BLaER1 treated with 17β-estradiol and CSF1 and Interleukin-3, amounts not matched to agents 10 nM and 100 nM (cell line): ENCODE results near the gene ABHD12.

ENCODE experiments used
- H3K27ac ChIP-seq, 11 experiments: shearing (Covaris generic); formaldehyde crosslinking; 2 replicates each; pipeline ENCODE4 v1.8.1; 2022
- H3K27me3 ChIP-seq, 11 experiments: shearing (Covaris generic); formaldehyde crosslinking; 2 replicates each; pipeline ENCODE4 v1.8.1; 2022
- H3K36me3 ChIP-seq, 11 experiments: shearing (Covaris generic); formaldehyde crosslinking; 2 replicates each; pipeline ENCODE4 v1.8.1; 2022
- H3K4me1 ChIP-seq, 10 experiments: shearing (Covaris generic); formaldehyde crosslinking; 2 replicates each; pipeline ENCODE4 v1.8.1; 2022
- H3K4me2 ChIP-seq, 11 experiments: shearing (Covaris generic); formaldehyde crosslinking; 2 replicates each; pipeline ENCODE4 v1.8.1; 2022
- H3K4me3 ChIP-seq, 10 experiments: shearing (Covaris generic); formaldehyde crosslinking; 2 replicates each; pipeline ENCODE4 v1.8.1; 2022
- H3K9ac ChIP-seq, 11 experiments: shearing (Covaris generic); formaldehyde crosslinking; 2 replicates each; pipeline ENCODE4 v1.8.1; 2022
- H3K9me3 ChIP-seq, 11 experiments: shearing (Covaris generic); formaldehyde crosslinking; replicated peaks in 1 of 11; 2 replicates each; pipeline ENCODE4 v1.8.1; 2022
- H4K20me1 ChIP-seq, 11 experiments: shearing (Covaris generic); formaldehyde crosslinking; 2 replicates each; pipeline ENCODE4 v1.8.1; 2022
- Cebpa-rat ChIP-seq, 11 experiments: shearing (Covaris generic); IDR thresholded peaks; 2 replicates each; pipeline ENCODE4 v1.8.1; 2022

The ABHD12 gene

GRCh38 chr20:25258828-25259227 lies 131.8 kb downstream of the ABHD12 start:
- H3K9ac ChIP-seq: no peak overlapping the region
- H3K4me3 ChIP-seq: no peak overlapping the region
- H3K27ac ChIP-seq: no peak overlapping the region
- no peak for TF ChIP-seq Cebpa-rat (IDR thresholded peaks at IDR 0.05)
- H4K20me1 ChIP-seq: peaks cover 26 to 62% (median 52%) of the 10 kb centered on the region in 11 experiments; a peak in 21 of 22 replicates
- H3K9me3 ChIP-seq: peaks cover 21 to 46% (median 40%) of the 10 kb centered on the region in 11 experiments
- H3K27me3 ChIP-seq: no peaks in the 10 kb centered on the region
- H3K4me2 ChIP-seq: no peak overlapping the region
- H3K36me3 ChIP-seq: peaks cover 32 to 66% (median 57%) of the 10 kb centered on the region in 11 experiments
- H3K4me1 ChIP-seq: peaks cover 16 to 40% (median 35%) of the 10 kb centered on the region in 10 experiments

GRCh38 chr20:25258476-25258805 lies 132.2 kb downstream of the ABHD12 start:
- H3K4me3 ChIP-seq: no peak overlapping the region
- H3K4me2 ChIP-seq: no peak overlapping the region
- H3K4me1 ChIP-seq: peaks cover 20 to 44% (median 39%) of the 10 kb centered on the region in 10 experiments
- no peak overlapping the region for H3K9ac ChIP-seq
- H3K36me3 ChIP-seq: peaks cover 32 to 66% (median 57%) of the 10 kb centered on the region in 11 experiments
- H3K27ac ChIP-seq: no peak overlapping the region
- peaks cover 26 to 66% (median 53%) of the 10 kb centered on the region in 11 experiments; a peak in 21 of 22 replicates for H4K20me1 ChIP-seq
- H3K27me3 ChIP-seq: no peaks in the 10 kb centered on the region
- peaks cover 21 to 46% (median 40%) of the 10 kb centered on the region in 11 experiments for H3K9me3 ChIP-seq
- TF ChIP-seq Cebpa-rat (IDR thresholded peaks at IDR 0.05): no peak

GRCh38 chr20:25257756-25258475 lies 132.7 kb downstream of the ABHD12 start:
- Histone ChIP-seq H3K4me2 (0 out of 22 replicates have a peak overlapping the region, but pooled peaks of 2 of the 11 experiments have one; percentile 46 to 67), H3K4me3 (no peak overlapping the region), H3K36me3 (peaks cover 32 to 70% (median 58%) of the 10 kb centered on the region in 11 experiments), H3K9me3 (peaks cover 21 to 46% (median 40%) of the 10 kb centered on the region in 11 experiments), H3K9ac (no peak overlapping the region), H3K27ac (no peak overlapping the region), H3K27me3 (no peaks in the 10 kb centered on the region), H3K4me1 (peaks cover 22 to 49% (median 44%) of the 10 kb centered on the region in 10 experiments), H4K20me1 (peaks cover 28 to 71% (median 57%) of the 10 kb centered on the region in 11 experiments; a peak in 21 of 22 replicates)
- TF ChIP-seq Cebpa-rat (IDR thresholded peaks at IDR 0.05): no peak

- peaks cover 36 to 79% (median 65%) of the 10 kb centered on the region in 11 experiments; a peak in 21 of 22 replicates for H4K20me1 ChIP-seq
- H3K4me1 ChIP-seq: peaks cover 22 to 57% (median 52%) of the 10 kb centered on the region in 10 experiments
These were observed 133.5 kb downstream of the ABHD12 start for GRCh38 chr20:25257130-25257529.

GRCh38 chr20:25256226-25256859 lies 134.3 kb downstream of the ABHD12 start:
- peaks cover 22 to 65% (median 59%) of the 10 kb centered on the region in 10 experiments for H3K4me1 ChIP-seq
- H3K4me3 ChIP-seq: no peak overlapping the region
- H3K4me2 ChIP-seq: peak overlapping the region in 9 of 11 experiments; percentile 19 to 70 (median 47); a peak in 17 of 22 replicates
- TF ChIP-seq Cebpa-rat (IDR thresholded peaks at IDR 0.05): no peak
- no peak overlapping the region for H3K27ac ChIP-seq
- peaks cover 32 to 77% (median 53%) of the 10 kb centered on the region in 11 experiments for H3K36me3 ChIP-seq
- peaks cover 40 to 87% (median 72%) of the 10 kb centered on the region in 11 experiments; a peak in 21 of 22 replicates for H4K20me1 ChIP-seq
- no peaks in the 10 kb centered on the region for H3K27me3 ChIP-seq
- H3K9ac ChIP-seq: peak overlapping the region in 4 of 11 experiments; percentile 0 to 11 (median 7); a peak in 1 of 22 replicates
- H3K9me3 ChIP-seq: peaks cover 11 to 36% (median 29%) of the 10 kb centered on the region in 11 experiments

More at GRCh38 chr20:25257130-25257529, 133.5 kb downstream of the ABHD12 start:
- TF ChIP-seq Cebpa-rat (IDR thresholded peaks at IDR 0.05): no peak
- H3K4me2 ChIP-seq: peak overlapping the region in 8 of 11 experiments; percentile 19 to 70 (median 55); a peak in 15 of 22 replicates
- peaks cover 19 to 44% (median 37%) of the 10 kb centered on the region in 11 experiments for H3K9me3 ChIP-seq
- no peak overlapping the region for H3K27ac ChIP-seq
- H3K36me3 ChIP-seq: peaks cover 32 to 77% (median 60%) of the 10 kb centered on the region in 11 experiments
- H3K9ac ChIP-seq: 0 out of 22 replicates have a peak overlapping the region, but pooled peaks of 2 of the 11 experiments have one; percentile 0 to 6
- no peak overlapping the region for H3K4me3 ChIP-seq
- no peaks in the 10 kb centered on the region for H3K27me3 ChIP-seq

GRCh38 chr20:25254986-25255680 lies 135.5 kb downstream of the ABHD12 start:
- no peak overlapping the region for H3K4me3 ChIP-seq

GRCh38 chr20:25254571-25254970 lies 136.1 kb downstream of the ABHD12 start:
- Histone ChIP-seq H4K20me1 (peaks cover 40 to 100% (median 89%) of the 10 kb centered on the region in 11 experiments; a peak in 21 of 22 replicates), H3K4me1 (peaks cover 38 to 82% (median 72%) of the 10 kb centered on the region in 10 experiments), H3K9ac (peak overlapping the region in 2 of 11 experiments; percentile 2 to 12; a peak in 2 of 22 replicates), H3K27ac (no peak overlapping the region), H3K4me3 (no peak overlapping the region), H3K27me3 (no peaks in the 10 kb centered on the region), H3K4me2 (peak overlapping the region in 5 of 11 experiments; percentile 27 to 63 (median 37); a peak in 5 of 22 replicates), H3K9me3 (peaks cover 0 to 18% (median 12%) of the 10 kb centered on the region in 11 experiments; a peak in 14 of 22 replicates), H3K36me3 (peaks cover 15 to 75% (median 43%) of the 10 kb centered on the region in 11 experiments)
- TF ChIP-seq Cebpa-rat (IDR thresholded peaks at IDR 0.05): no peak

More at GRCh38 chr20:25254986-25255680, 135.5 kb downstream of the ABHD12 start:
- 0 out of 22 replicates have a peak overlapping the region, but pooled peaks of 2 of the 11 experiments have one; percentile 8 to 16 for H3K27ac ChIP-seq
- TF ChIP-seq Cebpa-rat (IDR thresholded peaks at IDR 0.05): no peak
- peak overlapping the region in 3 of 11 experiments; percentile 2 to 24 (median 12); a peak in 3 of 22 replicates for H3K9ac ChIP-seq
- peaks cover 32 to 77% (median 67%) of the 10 kb centered on the region in 10 experiments for H3K4me1 ChIP-seq
- H4K20me1 ChIP-seq: peaks cover 40 to 99% (median 83%) of the 10 kb centered on the region in 11 experiments; a peak in 21 of 22 replicates
- peak overlapping the region; percentile 3 to 70 (median 37); a peak in 10 of 22 replicates for H3K4me2 ChIP-seq
- peaks cover 0 to 24% (median 17%) of the 10 kb centered on the region in 11 experiments; a peak in 19 of 22 replicates for H3K9me3 ChIP-seq
- no peaks in the 10 kb centered on the region for H3K27me3 ChIP-seq
- peaks cover 21 to 77% (median 49%) of the 10 kb centered on the region in 11 experiments for H3K36me3 ChIP-seq
